ENCODE results near the gene SGPP2.
"Not testable (repeated sequence)": the region's sequence is repeated elsewhere in the genome, so short reads cannot be mapped to it uniquely, and the experiment has no call there.

The SGPP2 gene

GRCh38 chr2:222433332-222434173 lies 9.2 kb downstream of the SGPP2 start:
- Histone ChIP-seq H3K36me3 (ENCODE audit: control insufficient read depth in 2 of 2, insufficient read depth in 1 of 2, low read length in 2 of 2) (no peaks in the 10 kb centered on the region), H3K4me1 (ENCODE audit: control insufficient read depth, insufficient read depth, low read length) (no peaks in the 10 kb centered on the region), H3K27ac (ENCODE audit: extremely low read depth, low read depth, low read length) (no peak overlapping the region), H3K4me3 (ENCODE audit: low read depth, low read length) (no peak overlapping the region), H3K9me3 (ENCODE audit: control insufficient read depth, insufficient read depth, low read depth, low read length) (no peaks in the 10 kb centered on the region)
- ChIA-PET CTCF (no interaction called here), POLR2A (no interaction called here)
- TF ChIP-seq ZBTB10 (tag by site-specific recombination; IDR thresholded peaks at IDR 0.05) (no peak), ZFHX2 (tag by site-specific recombination; conservative IDR thresholded peaks at IDR 0.05) (no peak), ZNF239 (tag by site-specific recombination; IDR thresholded peaks at IDR 0.05) (no peak), MZF1 (tag by site-specific recombination; IDR thresholded peaks at IDR 0.05; ENCODE audit: borderline replicate concordance) (0 out of 2 replicates have a peak, but pooled peaks have one; percentile 58)

- Histone ChIP-seq H3K4me3 (ENCODE audit: low read depth, low read length) (no peak overlapping the region), H3K27ac (ENCODE audit: extremely low read depth, low read depth, low read length) (no peak overlapping the region), H3K4me1 (ENCODE audit: control insufficient read depth, insufficient read depth, low read length) (no peaks in the 10 kb centered on the region), H3K9me3 (ENCODE audit: control insufficient read depth, insufficient read depth, low read depth, low read length) (no peaks in the 10 kb centered on the region), H3K36me3 (ENCODE audit: control insufficient read depth in 2 of 2, insufficient read depth in 1 of 2, low read length in 2 of 2) (no peaks in the 10 kb centered on the region)
- TF ChIP-seq ZNF335 (tag by site-specific recombination; conservative IDR thresholded peaks at IDR 0.05) = no peak
- no peak for TF ChIP-seq ZFP41 (tag by site-specific recombination; IDR thresholded peaks at IDR 0.05; ENCODE audit: borderline replicate concordance)
- no peak for TF ChIP-seq ZNF776 (tag by site-specific recombination; IDR thresholded peaks at IDR 0.05; ENCODE audit: borderline replicate concordance)
- TF ChIP-seq RBAK (tag by site-specific recombination; IDR thresholded peaks at IDR 0.05) = no peak
- no peak for TF ChIP-seq ZNF148 (tag by site-specific recombination; IDR thresholded peaks at IDR 0.05; ENCODE audit: borderline replicate concordance)
- ChIA-PET CTCF (interaction anchor here (1.5 kb wide), 1 partner anchor 8 kb away, joined by 5 read pairs; no protein-coding TSS in a partner anchor), POLR2A (no interaction called here)
Observed at GRCh38 chr2:222434204-222434603, 9.9 kb downstream of the SGPP2 start.

GRCh38 chr2:222435400-222436039 lies 11.2 kb downstream of the SGPP2 start:
- H3K4me3 ChIP-seq (ENCODE audit: low read depth, low read length); H3K9me3 ChIP-seq (ENCODE audit: control insufficient read depth, insufficient read depth, low read depth, low read length); POLR2A ChIA-PET; H3K4me1 ChIP-seq (ENCODE audit: control insufficient read depth, insufficient read depth, low read length); H3K27ac ChIP-seq (ENCODE audit: extremely low read depth, low read depth, low read length); H3K36me3 ChIP-seq (ENCODE audit: control insufficient read depth in 2 of 2, insufficient read depth in 1 of 2, low read length in 2 of 2): not testable (repeated sequence)
- CTCF ChIA-PET = interaction anchor here (0.6 to 1.5 kb wide), 2 partner anchors 9 to 16 kb away, joined by 4 to 5 read pairs; no protein-coding TSS in a partner anchor

- H3K36me3 ChIP-seq (ENCODE audit: control insufficient read depth in 2 of 2, insufficient read depth in 1 of 2, low read length in 2 of 2) = no peaks in the 10 kb centered on the region
- ChIA-PET POLR2A (no interaction called here), CTCF (interaction anchor here (0.6 kb wide), 1 partner anchor 16 kb away, joined by 4 read pairs; no protein-coding TSS in a partner anchor)
- no peak overlapping the region for H3K4me3 ChIP-seq (ENCODE audit: low read depth, low read length)
- H3K9me3 ChIP-seq (ENCODE audit: control insufficient read depth, insufficient read depth, low read depth, low read length) = no peaks in the 10 kb centered on the region
- H3K4me1 ChIP-seq (ENCODE audit: control insufficient read depth, insufficient read depth, low read length) = peaks cover 6% of the 10 kb centered on the region
- no peak overlapping the region for H3K27ac ChIP-seq (ENCODE audit: extremely low read depth, low read depth, low read length)
- no peak for TF ChIP-seq ZBTB6 (tag by site-specific recombination; IDR thresholded peaks at IDR 0.05)
- TF ChIP-seq KLF10 (tag by site-specific recombination; IDR thresholded peaks at IDR 0.05) = no peak
- no peak for TF ChIP-seq ZNF280D (tag by site-specific recombination; IDR thresholded peaks at IDR 0.05)
- no peak for TF ChIP-seq ZNF792 (tag by site-specific recombination; IDR thresholded peaks at IDR 0.05)
- no peak for TF ChIP-seq ZNF785 (tag by site-specific recombination; IDR thresholded peaks at IDR 0.05)
Observed at GRCh38 chr2:222436040-222436413, 11.7 kb downstream of the SGPP2 start.
